Measurements from ENCODE around the gene SCAI.
A peak's percentile ranks its signal among the peaks of the same experiment; 100 is the strongest.
"Not testable (repeated sequence)": the region's sequence is repeated elsewhere in the genome, so short reads cannot be mapped to it uniquely, and the experiment has no call there.

The SCAI gene

DNA sequence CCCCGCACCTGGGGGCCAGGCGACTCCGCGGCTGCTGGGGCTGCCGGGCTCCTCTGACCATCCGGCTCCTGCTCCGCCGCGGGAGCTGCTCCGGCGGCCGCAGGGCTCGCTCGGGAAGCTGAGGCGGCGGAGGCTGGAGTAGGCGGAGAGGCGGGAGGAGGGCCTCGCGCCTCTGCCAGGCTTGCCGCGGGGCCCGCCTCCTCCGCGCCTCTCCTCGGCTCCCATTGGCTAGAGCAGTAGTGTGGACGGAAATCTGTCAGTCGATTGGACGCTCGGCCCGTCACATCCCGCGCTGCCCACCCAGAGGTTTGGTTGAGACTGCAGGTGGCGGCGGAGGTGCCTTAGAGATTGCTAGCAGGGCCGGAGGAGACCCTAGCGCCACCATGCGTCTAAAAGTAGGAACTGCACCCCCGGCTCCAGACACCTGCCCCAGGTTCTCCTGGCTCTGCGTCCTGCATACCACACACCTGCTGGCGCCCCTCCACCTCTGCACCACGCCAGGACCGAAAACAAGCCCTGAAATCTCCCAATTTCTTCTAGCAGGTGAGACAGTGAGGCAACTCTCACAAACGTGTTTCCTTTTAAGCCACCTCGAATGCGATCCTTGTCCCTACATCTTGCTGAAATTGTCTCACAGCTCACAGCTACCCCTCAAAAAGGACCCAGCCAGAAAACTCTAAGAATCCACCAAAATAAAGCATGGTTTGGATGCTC lies at the start of gene SCAI:
Gene SCAI (minus strand): TSS at position 152 of the 714 bp plus-strand sequence. CDS start 91 bp downstream, at position 61.
- peak; percentile 96 for DNase-seq (ENCODE audit: low read depth, low spot score)

DNA sequence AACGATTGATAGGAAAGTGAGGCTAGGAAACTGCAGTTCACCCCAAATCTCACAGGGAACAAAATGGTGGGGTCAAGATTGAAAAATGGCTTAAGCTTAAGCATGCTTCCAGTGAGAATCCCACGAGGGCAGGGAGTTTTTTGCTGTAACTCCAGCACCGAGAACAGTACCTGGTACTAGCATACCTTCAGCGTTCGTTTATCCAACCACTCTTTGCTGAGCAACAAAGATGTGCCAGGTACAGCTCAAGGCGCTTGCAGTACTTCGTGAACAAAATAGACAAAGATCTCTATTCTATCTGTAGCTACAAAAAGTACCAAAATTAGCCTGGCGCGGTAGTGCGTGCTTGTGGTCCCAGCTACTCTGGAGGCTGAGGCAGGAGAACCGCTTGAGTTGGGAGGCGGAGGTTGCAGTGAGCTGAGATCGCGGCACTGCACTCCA lies 47.1 kb upstream of the SCAI start:
- no peak for DNase-seq (ENCODE audit: low read depth, low spot score)

DNA sequence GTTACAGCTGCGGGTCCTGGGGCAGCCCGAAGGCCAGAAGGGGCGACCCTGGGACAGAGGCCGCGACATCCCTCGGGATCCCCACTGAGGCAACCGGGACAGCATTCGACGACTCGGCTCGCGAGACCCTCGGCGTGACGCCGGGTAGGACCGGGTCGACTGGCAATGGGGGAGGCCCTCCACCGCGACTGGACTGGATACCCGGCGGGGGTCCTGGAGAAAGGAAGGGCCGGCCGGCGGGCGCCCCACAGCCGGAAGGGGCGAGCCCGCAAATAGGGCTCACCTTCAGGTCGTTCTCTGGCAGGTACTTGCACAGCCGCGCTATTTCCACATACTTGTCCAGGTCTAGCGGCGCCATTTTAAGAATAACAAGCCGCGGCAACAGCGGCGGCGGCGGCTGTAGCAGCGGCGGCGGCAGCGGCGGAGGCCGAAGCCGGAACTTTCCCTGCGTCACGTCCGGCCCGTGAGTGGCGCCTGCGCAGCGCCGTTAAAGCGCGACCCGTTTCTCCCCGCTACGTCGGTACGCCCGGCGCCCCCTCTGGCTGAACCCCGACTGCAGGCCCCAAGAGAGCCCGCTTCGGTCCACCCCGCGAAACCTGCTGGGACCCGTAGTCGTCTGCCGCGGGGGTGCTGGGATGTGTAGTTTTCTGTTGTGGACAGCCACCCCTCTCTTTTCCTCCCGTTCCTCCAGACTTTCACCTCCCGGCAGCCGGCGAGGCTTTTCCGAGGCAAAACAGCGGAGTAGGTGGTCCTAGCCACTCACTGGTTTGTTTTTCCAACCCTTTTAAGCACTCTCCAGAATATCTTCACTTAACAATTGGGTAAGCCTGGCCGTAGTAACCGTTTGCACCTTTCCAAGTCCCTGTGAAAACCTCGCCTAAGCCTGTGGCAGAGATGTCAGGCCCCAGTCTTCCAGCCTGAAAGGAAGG lies 46.3 kb upstream of the SCAI start, which contains the start of gene PPP6C:
Gene PPP6C (minus strand): TSS at position 443 of the 929 bp plus-strand sequence. CDS start 85 bp downstream, at position 358.
- DNase-seq (ENCODE audit: low read depth, low spot score), result peak; percentile 78

DNA sequence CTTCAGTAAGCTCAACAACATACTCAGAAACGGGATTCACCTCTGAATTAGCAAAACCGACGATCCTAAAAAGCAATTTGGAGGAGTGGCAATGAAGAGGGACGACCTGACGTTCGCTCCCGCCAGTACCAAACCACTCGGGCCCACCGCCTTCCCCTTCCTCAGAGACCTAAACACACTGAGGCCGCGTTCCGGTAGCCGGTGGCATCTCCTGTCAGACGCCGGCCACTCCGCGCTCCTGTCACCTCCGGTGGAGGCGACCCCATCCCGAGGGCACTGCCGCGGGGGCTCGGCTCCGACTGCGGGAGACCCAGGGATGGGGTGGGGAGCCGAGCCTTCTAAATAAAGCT lies 45.7 kb upstream of the SCAI start:
- DNase-seq (ENCODE audit: low read depth, low spot score), result no peak

DNA sequence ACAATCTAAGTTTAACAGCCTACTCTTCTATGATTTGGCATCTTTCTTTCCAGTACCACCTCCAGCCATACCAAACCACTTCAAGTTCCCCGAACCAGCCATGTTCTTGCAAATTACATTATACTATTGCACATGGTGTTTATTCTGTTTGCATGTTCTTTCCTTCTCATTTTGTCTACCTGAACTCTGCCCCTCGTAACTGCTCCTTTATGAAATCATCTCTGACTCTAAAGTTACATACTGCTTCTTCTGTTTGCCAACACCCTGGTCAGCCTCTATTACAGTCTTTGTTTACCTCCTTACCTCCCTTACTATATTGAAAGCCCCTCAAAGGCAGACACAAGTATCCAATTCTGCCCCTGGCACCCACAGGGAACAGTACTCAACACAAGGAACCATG lies 40.2 kb upstream of the SCAI start:
- DNase-seq (ENCODE audit: low read depth, low spot score), result no peak

DNA sequence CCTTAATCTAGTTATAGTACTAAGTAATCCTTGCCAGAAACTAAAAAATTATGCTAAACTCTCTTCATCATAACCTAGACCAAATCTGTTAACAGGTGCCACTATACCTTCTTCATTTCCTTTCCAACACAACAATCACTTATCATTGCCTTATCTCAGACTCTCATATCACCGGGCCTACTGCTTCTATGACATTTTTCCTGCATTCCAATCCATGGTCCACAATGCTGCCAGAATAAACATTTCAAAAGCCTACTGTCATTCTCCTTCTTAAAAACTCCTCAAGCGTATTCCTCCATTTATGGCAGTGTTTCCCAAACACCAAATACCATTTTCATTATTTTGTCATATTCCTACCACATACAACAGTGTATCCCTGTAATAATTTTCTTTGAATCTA lies 39.7 kb upstream of the SCAI start:
- DNase-seq (ENCODE audit: low read depth, low spot score), result no peak

DNA sequence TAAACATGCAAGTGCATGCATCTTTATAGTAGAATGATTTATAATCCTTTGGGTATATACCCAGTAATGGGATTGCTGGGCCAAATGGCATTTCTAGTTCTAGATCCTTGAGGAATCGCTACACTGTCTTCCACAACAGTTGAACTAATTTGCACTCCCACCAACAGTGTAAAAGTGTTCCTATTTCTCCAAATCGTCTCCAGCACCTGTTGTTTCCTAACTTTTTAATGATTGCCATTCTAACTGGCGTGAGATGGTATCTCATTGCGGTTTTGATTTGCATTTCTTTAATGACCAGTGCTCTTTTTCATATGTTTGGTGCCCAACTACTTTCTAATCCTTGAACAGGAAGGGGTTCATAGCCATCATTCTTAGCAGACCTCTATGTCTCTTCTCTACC lies 38.4 kb upstream of the SCAI start:
- DNase-seq (ENCODE audit: low read depth, low spot score), result not testable (repeated sequence)

DNA sequence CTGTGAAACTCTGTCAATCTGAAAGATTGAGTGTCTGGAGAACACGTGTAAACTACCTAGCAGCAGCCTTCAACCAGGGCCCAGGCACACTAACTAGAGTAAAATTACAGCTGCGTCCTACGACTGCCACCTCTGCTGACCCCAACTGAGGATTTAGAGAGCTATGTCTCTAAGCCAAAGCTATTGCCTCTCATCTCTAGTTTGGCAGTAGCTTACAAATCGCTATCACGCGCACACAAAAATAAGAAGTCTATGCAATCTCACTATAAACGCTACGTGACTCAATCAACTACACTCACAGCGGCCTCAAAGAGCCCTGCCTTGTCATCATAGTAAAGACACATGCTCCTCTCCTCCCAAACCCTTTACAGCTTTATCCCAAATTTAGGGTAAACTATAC lies 37.5 kb upstream of the SCAI start:
- DNase-seq (ENCODE audit: low read depth, low spot score), result no peak

DNA sequence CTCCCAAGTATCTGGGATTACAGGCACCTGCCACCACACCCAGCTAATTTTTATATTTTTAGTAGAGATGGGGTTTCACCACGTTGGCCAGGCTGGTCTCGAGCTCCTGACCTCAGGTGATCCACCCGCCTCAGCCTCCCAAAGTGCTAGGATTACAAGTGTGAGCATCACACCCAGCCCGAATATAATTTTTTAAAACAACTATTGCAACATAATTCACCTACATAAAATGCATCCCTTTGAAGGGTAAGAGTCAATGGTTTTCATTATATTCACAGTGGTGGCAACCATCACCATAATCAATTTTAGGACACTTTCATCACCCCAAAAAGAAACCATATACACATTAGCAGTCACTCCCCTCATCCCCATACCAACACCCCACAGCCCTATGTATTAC lies 36.4 kb upstream of the SCAI start:
- DNase-seq (ENCODE audit: low read depth, low spot score), result not testable (repeated sequence)

DNA sequence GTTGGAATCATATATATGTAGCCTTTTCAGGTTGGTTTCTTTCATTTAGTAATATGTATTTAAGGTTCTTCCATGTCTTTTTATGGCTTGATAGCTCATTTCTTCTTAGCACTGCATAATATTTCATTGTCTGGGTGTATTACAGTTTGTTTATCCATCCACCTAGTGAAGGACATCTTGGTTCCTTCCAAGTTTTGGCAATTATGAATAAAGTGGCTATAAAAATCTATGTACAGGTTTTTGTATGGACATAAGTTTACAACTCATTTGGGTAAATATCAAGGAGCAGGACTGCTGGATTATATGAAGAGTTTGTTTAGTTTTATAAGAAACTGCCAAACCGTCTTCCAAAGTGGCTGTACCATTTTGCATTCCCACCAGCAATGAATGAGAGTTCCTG lies 34.6 kb upstream of the SCAI start:
- no peak for DNase-seq (ENCODE audit: low read depth, low spot score)

DNA sequence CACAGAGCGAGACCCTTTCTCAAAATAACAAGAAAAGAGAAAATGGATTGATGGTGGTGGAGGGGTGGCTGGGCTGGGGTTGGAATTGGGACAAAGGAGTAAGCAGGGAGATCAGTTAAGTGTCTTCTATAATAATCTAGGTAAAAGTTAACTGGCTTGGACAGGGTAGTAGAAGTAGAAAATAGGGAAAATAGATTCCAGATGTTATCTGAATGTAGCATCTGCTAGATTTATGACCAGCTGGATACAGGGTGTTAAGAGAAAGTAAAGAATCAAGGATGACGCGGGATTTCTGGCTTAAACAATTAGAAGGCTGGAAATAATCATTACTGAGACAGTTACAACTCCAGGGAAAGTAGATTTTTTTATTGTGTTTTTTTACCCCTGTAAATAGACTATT lies 33.3 kb upstream of the SCAI start:
- DNase-seq (ENCODE audit: low read depth, low spot score), result no peak

DNA sequence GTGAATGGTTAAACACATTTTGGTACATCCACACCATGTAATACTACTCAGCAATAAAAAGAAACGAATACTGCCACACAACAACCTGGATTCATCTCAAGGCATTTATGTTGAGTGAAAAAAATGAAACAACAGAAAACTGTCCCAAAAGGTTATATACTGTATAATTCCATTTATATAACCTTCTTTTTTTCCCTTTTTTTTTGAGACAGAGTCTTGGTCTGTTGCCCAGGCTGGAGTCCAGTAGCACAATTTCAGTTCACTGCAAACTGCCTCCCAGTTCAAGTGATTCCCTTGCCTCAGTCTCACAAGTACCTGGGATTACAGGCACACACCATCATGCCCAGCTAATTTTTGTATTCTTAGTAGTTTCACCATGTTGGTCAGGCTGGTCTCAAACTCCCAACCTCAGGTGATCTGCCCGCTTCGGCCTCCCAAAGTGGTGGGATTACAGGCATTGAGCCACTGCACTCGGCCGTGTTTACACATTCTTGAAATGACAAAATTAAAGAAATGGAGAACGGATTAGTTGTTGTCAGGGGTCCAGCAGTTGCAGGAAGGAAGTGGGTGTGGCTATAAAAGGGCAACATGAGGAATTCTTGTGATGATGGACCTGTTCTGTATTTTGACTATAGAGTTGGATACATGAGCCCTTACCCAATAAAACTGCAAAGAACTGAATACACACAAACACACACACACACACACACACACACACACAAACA lies 28.9 kb upstream of the SCAI start:
- no peak for DNase-seq (ENCODE audit: low read depth, low spot score)

DNA sequence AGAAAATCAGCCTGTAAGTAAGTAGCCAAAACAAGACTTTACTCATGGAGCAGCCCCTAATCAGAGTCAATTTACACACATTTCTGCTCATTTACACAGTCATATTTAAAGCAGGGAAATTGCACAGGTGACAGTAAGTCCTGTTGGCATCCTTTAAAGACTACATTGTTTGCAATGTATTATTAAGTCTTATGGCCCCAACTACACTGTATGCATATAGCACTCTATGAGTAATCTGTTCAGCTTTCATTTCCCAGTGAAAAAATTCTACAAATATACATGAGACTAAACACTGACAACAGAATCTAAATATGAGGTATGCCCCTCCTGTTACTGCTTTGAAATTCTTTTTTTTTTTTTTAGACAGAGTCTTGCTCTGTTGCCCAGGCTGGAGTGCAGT lies 26.6 kb upstream of the SCAI start:
- no peak for DNase-seq (ENCODE audit: low read depth, low spot score)

DNA sequence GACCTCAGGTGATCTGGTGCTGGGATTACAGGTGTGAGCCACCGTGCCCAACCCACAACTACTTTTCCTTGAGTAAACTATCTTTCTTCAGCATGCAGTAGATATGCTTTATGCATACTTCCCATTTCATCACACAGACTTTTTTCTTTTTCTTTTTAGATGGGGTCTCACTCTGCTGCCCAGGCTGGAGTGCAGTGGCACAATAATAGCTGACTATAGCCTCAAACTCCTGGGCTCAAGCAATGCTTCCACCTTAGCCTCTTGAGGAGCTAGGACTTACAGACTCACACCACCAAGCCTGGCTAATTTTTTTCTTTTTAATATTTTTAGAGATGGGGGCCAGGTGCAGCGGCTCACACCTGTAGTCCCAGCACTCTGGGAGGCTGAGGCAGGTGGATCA lies 23.4 kb upstream of the SCAI start:
- DNase-seq (ENCODE audit: low read depth, low spot score), result no peak

DNA sequence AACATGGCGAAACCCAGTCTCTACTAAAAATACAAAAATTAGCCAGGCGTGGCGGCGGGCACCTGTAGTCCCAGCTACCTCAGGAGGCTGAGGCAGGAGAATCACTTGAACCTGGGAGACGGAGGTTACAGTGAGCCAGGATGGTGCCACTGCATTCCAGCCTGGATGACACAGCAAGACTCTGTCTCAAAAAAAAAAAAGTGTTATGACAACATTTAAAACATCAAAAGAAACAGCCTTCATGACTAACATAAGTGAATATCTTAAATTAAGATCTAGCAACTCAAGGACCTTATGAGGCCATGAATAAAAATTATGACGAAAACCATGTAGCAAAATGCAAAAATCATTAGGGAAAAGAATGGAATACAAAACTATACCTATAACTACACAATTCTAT lies 19.6 kb upstream of the SCAI start:
- not testable (repeated sequence) for DNase-seq (ENCODE audit: low read depth, low spot score)

DNA sequence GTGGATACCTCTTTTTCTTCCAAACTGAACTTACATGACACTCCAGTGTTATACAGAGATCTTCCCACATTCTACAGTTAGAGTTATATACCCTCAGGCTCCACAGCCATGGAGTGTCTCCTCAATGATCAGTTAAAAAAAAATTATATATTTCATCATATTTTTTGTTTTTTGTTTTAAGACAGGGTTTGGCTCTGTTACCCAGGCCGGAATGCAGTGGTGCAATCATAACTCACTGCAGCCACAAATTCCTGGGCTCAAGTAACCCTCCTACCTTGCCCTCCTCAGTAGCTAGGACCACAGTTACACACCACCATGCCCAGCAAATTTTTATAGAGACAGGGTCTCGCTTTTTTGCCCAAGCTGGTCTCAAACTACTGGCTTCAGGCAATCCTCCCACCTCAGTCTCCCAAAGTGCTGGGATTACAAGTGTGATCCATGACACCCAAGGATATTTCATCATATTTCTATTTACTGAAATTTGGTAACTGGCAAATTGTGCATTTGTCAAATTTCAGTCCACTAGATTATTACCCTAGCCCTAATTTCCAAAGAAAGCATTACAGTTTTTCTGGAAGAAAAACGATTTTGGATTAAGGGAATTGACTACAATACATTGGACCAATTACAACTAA lies 18.1 kb upstream of the SCAI start:
- no peak for DNase-seq (ENCODE audit: low read depth, low spot score)

DNA sequence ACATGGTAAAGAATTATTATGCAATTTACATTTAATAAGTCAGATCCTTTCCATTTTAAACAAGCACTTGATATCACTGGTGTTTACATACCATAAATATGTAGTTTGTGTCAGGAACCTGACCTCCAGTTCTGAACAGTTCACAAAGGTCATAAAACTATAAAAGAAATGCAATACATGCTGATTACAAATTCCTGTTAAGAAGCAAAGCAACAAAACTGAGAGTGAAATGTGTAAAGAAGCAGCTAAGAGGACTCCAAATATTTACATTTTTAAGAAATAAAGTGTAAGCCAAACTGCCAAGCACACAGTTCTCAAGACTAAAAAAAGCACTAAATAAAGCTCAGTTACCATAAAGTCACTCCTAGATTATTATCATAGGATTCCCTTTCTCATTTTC lies 17.4 kb upstream of the SCAI start:
- DNase-seq (ENCODE audit: low read depth, low spot score), result no peak

DNA sequence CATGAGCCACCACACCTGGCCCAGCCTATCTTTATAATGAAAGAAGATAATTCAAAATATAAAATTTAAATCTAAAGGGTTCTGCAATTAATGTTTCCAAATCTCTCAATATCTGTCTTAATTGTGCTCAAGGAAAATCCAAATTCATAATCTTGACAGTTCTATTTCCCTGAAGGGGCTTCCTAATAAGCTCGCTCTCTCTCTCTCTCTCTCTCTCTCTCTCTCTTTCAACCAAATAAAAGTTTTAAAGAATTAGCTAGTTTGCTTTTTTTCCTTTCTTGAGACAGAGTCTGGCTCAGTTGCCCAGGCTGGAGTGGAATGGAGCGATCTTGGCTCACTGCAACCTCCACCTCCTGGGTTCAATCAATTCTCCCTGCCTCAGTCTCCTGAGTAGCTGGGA lies 13.2 kb upstream of the SCAI start:
- no peak for DNase-seq (ENCODE audit: low read depth, low spot score)

DNA sequence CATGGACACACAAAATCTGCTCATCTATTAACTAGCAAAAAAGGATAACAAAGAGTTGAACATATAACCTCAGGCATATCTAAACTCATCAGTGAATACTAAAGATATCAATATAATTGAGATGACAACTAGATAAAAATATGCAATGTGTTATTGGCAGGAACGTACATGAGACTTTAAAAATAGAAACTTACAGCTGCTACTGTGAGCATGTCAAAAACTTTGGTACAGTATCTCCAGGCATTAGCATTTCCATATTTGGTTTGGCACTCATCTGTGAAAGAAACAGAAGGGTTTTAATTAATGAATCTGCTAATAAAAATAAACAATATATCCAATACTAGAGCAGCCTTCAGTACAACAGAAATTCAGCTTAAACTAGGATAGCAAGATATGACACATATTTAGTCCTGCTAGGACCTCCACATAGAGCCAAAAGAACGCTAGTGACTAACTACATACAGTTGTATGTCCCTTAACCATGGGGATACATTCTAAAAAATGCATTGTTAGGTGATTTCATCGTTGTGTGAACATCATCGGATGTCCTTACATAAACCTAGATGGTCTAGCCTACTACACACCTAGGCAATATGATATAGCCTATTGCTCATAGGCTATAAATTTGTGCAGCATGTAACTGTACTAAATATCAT lies 10.5 kb upstream of the SCAI start:
- DNase-seq (ENCODE audit: low read depth, low spot score), result no peak

DNA sequence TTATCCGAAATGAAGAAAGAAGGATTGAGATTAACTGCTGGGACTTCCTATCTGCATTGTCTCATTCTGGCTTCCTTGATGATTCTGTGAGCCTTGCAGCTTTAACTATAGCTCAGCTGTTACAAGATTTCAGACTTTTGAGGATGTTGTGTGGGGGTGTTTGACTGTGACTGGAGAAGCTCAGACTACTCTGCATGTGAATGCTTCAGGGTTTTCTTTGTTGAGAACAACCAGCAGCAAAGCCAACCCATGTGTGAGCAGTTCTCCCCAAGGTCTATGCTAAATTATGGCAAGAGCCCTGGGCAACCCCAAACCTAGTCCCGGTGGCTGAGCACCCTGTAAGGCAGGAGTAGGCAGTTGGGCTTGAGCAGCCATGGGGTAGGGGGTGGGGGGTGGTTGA lies 8.4 kb upstream of the SCAI start:
- no peak for DNase-seq (ENCODE audit: low read depth, low spot score)

Measured in iPS DF 19.7 (cell line).